HG03565 (cell line): ENCODE measurements around the gene TPM1.
"Not testable (repeated sequence)": the region's sequence is repeated elsewhere in the genome, so short reads cannot be mapped to it uniquely, and the experiment has no call there.

ENCODE experiments used
- ATAC-seq: cut with Tn5 transposase; IDR thresholded peaks from one replicate; pipeline ENCODE4 v1.9.1; 2021; ENCODE audit warnings: mild to moderate bottlenecking, moderate library complexity; ENCODE audit not compliant: unreplicated experiment

TPM1 gene

GRCh38 chr15:63090887-63091286 lies 48.3 kb downstream of the TPM1 start:
- no peak for ATAC-seq

- no peak for ATAC-seq
These were observed 49.3 kb downstream of the TPM1 start for GRCh38 chr15:63091679-63092446.

DNA sequence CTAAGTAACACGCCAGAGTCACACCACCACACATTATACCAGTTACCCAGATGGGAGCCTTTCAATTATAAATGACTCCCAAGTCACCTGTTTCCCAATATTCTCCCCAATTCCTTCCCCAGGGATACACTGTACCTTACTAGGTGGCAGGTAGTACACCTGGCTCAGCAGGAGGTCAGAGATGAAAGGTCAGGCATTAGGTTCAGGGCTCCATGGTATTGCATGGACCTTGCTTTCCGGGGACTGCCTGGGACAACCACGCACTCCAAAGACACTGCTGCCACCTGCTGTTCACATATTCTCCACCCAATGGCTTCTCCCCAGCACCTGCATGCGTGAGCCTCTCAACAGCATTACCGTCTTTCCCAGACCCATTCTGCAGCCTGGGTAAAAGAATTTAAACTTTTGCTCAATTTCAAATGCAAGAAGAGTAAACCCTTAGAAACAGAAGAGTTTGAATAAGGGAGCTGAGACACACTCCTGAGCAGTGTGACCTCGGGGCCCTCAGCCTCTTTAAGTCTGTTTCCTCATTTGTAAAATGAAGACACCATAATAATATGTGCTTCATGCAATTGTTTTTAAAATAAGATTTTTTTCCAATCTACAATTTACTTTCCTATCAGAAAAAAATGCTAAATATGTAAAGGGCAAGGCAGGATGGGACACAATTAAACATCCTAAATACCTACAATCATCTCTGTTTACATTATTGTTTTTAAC lies 51.1 kb downstream of the TPM1 start:
- ATAC-seq, result no peak

DNA sequence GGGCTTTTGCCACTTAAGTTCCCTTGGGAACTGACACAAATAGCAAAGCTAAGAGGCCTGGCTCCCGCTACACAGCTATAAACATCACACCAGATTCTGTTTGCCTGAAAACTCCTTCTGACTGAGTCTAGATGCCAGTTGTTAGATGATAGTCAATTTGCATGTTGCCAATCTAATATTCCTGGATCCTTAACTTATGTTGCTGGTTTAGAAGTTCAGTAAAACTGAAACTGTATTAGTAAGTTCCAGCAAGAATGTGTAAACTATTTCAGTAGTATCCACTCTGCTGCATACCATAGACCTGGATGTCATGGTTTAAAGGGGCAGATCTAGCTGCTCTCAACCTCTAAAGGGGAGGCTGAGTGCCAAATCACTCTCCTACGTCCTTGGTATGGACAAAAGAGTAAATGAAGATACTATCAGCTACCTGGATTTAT lies 52.0 kb downstream of the TPM1 start:
- no peak for ATAC-seq

DNA sequence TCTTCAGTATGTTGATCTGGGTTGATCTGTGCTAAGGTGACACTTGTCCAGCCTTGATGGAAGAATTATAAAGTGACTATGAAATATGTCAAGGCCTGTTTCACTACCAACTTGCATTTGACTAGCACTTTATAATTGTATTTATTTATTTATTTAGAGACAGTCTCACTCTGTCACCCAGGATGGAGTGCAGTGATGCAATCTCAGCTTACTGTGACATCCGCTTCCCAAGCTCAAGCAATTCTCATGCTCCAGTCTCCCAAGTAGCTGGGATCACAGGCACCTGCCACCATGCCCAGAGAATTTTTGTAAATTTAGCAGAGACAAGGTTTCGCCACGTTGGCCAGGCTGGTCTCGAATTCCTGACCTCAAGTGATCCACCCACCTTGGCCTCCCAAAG lies 53.6 kb downstream of the TPM1 start:
- no peak for ATAC-seq

- ATAC-seq, result not testable (repeated sequence)
These were observed 56.4 kb downstream of the TPM1 start for GRCh38 chr15:63098901-63099300.

- ATAC-seq, result not testable (repeated sequence)
These were observed 57.0 kb downstream of the TPM1 start for GRCh38 chr15:63099581-63099980.

DNA sequence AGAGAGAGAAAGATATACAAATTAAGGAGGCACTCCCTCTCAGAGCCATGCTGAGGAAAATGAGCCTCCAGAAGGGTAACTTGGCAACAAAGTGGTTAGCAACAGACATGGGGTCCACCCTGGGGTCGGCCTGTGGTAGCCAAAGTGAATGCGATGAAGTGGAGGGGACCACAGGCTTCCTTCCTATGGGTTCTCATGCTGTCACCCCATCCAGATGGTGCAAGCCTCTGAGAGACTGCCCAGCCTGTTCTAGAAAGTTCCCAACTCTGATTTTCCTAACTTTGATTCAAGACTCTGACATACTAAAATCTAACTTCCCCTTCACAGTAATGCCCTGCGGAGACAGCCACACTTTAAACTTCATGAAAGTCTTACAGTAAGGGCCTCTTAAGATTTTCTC lies 60.9 kb downstream of the TPM1 start:
- ATAC-seq, result no peak

- ATAC-seq, result no peak
These were observed 62.2 kb downstream of the TPM1 start for GRCh38 chr15:63104727-63105126.

DNA sequence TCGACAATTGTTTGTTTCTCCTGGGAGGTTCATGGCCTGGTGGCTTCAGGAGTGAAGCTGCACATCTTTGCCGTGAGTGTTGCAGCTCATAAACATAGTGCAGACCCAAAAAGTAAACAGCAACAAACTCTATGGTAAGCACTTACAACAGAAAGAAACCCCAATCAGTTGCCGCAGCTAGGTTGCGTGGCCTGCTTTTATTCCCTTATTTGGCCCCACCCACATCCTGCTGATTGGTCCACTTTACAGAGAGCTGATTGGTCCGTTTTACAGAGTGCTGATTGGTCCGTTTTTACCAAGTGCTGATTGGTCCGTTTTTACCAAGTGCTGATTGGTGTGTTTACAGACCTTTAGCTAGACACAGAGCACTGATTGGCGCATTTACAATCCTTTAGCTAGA lies 62.8 kb downstream of the TPM1 start:
- ATAC-seq, result not testable (repeated sequence)

- no peak for ATAC-seq
These were observed 65.5 kb downstream of the TPM1 start for GRCh38 chr15:63107895-63108546.

DNA sequence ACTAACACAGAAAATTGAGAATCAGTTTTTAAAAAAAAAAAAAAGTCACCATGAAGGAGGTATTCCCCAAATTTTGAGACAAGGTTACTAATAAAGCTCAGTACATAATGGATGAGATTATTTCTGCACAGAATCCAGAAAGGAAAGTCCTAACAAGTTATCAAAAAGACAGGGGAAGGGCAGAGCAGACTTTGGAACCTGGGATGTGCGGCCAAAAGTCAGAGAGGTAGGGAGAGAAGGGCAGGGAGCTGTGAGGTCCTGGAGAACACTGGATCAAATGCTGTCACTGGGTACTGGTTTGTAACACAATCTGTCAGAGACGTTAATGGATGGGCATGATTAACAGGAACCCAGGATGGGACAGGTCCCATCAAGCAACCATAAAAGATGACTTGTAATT lies 67.0 kb downstream of the TPM1 start:
- ATAC-seq, result no peak

GRCh38 chr15:63109920-63110319 lies 67.4 kb downstream of the TPM1 start:
- ATAC-seq, result no peak

DNA sequence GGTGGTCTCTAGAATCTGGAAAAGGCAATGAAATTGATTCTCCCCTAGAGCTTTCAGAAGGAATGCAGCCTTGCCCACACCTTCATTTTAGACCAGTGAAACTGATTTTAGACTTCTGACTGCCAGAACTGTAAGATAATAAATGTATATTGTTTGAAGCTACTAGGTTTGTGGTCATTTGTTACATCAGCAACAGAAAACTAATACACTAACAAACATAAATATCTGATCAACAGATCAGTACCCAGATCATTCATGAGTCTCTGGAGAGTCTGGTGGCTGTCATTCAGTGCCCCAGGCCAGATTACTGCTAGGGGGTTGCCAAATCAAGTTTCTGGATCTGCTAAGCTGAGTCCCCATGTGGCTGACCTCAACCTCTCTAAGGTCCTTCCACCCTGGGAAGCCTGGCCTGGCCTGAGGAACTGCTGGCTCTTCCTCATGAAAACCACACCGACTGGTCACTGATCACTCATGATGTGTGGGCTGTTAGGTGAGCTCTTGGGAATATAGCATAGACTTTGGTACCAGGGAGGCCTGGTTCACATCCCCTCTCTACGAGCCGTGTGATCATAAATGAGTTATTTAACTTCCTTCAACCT lies 68.0 kb downstream of the TPM1 start:
- ATAC-seq, result no peak

- ATAC-seq, result no peak
These were observed 68.9 kb downstream of the TPM1 start for GRCh38 chr15:63111481-63111880.

DNA sequence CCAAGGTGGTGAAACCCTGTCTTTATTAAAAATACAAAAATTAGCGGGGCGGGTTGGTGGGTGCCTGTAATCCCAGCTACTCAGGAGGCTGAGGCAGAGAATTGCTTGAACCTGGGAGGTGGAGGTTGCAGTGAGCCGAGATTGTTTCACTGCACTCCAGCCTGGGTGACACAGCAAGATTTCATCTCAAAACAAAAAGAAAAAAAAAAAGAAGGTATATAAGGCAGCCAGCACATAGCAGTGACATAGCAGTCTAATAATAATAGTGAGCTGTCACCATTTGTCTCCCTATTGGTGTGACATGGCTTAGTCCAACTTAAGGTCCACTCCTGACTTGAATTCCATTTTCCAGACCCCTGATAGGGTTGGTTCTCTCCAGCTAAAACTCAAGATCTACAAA lies 70.3 kb downstream of the TPM1 start:
- ATAC-seq, result no peak

DNA sequence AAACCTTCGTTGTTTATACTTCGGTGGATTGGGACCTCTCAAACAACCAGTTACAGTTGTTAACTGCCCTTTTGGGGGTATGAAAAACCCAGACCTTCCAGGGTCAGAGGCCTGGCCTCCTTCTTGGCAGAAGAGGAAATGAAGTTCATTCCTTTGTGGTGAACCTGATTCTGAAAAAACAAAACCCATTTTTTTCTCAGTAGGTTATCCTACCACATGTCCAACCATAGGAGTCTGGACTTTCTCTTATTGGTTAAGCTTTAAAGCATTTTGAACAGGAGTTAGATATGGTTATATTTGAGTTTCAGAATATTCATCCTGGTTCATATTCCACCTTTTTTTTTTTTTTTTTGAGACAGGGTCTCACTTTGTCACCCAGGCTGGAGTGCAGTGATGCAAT lies 71.9 kb downstream of the TPM1 start:
- no peak for ATAC-seq
